HepG2 (cell line): Measurements from ENCODE around the gene MT4. TPM values are rescaled to one million over a fixed set of nuclear protein-coding genes. Genes with fewer than 3 reads are reported as not detected.

Experiments
- ARID4A ChIP-seq: sonication (generic); formaldehyde crosslinking; IDR thresholded peaks from 2 replicates; pipeline ENCODE4 v1.5.0; 2020; ENCODE audit warnings: mild to moderate bottlenecking, missing genetic modification reagents, borderline replicate concordance
- KAT7 ChIP-seq: IDR thresholded peaks from 2 replicates; pipeline ENCODE4 v1.6.1; 2018; ENCODE audit warnings: borderline replicate concordance, missing compliant biosample characterization
- NCOA1 ChIP-seq: sonication (generic); formaldehyde crosslinking; IDR thresholded peaks from 2 replicates; pipeline ENCODE4 v1.9.0; 2021; ENCODE audit warnings: missing genetic modification reagents
- RERE ChIP-seq: IDR thresholded peaks from 2 replicates; pipeline ENCODE4 v1.6.1; 2016; ENCODE audit warnings: low read depth, missing genetic modification reagents, missing compliant biosample characterization
- SYNCRIP ChIP-seq: fragments of 200-400 bp; formaldehyde crosslinking; IDR thresholded peaks from 2 replicates; pipeline ENCODE4 v1.6.1; 2018; ENCODE audit warnings: mild to moderate bottlenecking, low read depth, low read length; ENCODE audit not compliant: insufficient read depth
- TBX3 ChIP-seq: fragments of 450-650 bp; IDR thresholded peaks from 2 replicates; pipeline ENCODE4 v1.6.1; 2017; ENCODE audit warnings: antibody characterized with exemption, mild to moderate bottlenecking, inconsistent platforms, borderline replicate concordance
- TRAFD1 ChIP-seq: sonication (generic); formaldehyde crosslinking; IDR thresholded peaks from 2 replicates; pipeline ENCODE4 v1.5.1; 2020; ENCODE audit warnings: missing genetic modification reagents, mild to moderate bottlenecking, borderline replicate concordance
- polyA plus RNA-seq, 8 experiments: library from polyadenylated mRNA; depleted of rRNA in 3 of 8; stranded (reverse) in 7 of 8; unstranded in 1 of 8; fragments of >200 nt; fragmentation: Illumina TruSeq in 4 of 8; extraction: Trizol in 4 of 8; gene quantifications; 2 replicates each; pipeline versions ENCODE4 v1.2.1 to v1.2.3, GENCODE V29; 2011 to 2016; ENCODE audit warnings: low read depth in 4 of 8, missing spikeins in 1 of 8, mixed read lengths in 1 of 8; ENCODE audit not compliant: insufficient read depth in 1 of 8
- total RNA-seq, 5 experiments: library from RNA; depleted of rRNA; stranded (reverse); fragments of >200 nt; fragmentation: Illumina TruSeq; extraction: Trizol; gene quantifications; 2 replicates each; pipeline ENCODE4 v1.2.3, GENCODE V29; 2016; ENCODE audit warnings: low read depth in 1 of 5
- TF ChIP-seq, protein P1 (sequence below): sonication (generic); IDR thresholded peaks from 2 replicates; pipeline ENCODE4 v1.6.1; 2016; ENCODE audit warnings: low read depth, borderline replicate concordance
- TF ChIP-seq, protein P2 (sequence below): sonication (generic); formaldehyde crosslinking; conservative IDR thresholded peaks from 2 replicates; pipeline ENCODE4 v1.4.0; 2020; ENCODE audit warnings: mild to moderate bottlenecking, missing genetic modification reagents, moderate library complexity

The MT4 gene
- total and polyA plus RNA-seq, 2 of the 13 experiments (the other 11 are each of a cell fraction or from before 2014, with no cell fraction given) = not detected

- TF ChIP-seq, protein P1, sequence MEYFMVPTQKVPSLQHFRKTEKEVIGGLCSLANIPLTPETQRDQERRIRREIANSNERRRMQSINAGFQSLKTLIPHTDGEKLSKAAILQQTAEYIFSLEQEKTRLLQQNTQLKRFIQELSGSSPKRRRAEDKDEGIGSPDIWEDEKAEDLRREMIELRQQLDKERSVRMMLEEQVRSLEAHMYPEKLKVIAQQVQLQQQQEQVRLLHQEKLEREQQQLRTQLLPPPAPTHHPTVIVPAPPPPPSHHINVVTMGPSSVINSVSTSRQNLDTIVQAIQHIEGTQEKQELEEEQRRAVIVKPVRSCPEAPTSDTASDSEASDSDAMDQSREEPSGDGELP = peak; percentile 59
- TF ChIP-seq, protein P2, sequence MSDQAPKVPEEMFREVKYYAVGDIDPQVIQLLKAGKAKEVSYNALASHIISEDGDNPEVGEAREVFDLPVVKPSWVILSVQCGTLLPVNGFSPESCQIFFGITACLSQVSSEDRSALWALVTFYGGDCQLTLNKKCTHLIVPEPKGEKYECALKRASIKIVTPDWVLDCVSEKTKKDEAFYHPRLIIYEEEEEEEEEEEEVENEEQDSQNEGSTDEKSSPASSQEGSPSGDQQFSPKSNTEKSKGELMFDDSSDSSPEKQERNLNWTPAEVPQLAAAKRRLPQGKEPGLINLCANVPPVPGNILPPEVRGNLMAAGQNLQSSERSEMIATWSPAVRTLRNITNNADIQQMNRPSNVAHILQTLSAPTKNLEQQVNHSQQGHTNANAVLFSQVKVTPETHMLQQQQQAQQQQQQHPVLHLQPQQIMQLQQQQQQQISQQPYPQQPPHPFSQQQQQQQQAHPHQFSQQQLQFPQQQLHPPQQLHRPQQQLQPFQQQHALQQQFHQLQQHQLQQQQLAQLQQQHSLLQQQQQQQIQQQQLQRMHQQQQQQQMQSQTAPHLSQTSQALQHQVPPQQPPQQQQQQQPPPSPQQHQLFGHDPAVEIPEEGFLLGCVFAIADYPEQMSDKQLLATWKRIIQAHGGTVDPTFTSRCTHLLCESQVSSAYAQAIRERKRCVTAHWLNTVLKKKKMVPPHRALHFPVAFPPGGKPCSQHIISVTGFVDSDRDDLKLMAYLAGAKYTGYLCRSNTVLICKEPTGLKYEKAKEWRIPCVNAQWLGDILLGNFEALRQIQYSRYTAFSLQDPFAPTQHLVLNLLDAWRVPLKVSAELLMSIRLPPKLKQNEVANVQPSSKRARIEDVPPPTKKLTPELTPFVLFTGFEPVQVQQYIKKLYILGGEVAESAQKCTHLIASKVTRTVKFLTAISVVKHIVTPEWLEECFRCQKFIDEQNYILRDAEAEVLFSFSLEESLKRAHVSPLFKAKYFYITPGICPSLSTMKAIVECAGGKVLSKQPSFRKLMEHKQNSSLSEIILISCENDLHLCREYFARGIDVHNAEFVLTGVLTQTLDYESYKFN (CRISPR knock-in tag) = peak; percentile 97; the same call in 1 of the 2 replicates
- no peak for TF ChIP-seq TRAFD1 (CRISPR knock-in tag)
- TF ChIP-seq ARID4A (CRISPR knock-in tag) = peak; percentile 61; the same call in 1 of the 2 replicates
- TF ChIP-seq TBX3 = 0 out of 2 replicates have a peak, but pooled peaks have one; percentile 7
- no peak for TF ChIP-seq NCOA1
- no peak for TF ChIP-seq KAT7
- no peak for TF ChIP-seq SYNCRIP
- peak; percentile 33; the same call in 1 of the 2 replicates for TF ChIP-seq RERE (CRISPR knock-in tag)
These were observed 41.7 kb downstream of the MT4 start (continued) for GRCh38 chr16:56606476-56607108.
